Spleen (tissue), 7 donors: ENCODE data around the gene DNAJB4.

Experiments used
- CTCF ChIP-seq, 11 experiments: fragments of 200-600 bp in 7 of 11; fragments of 450-650 bp in 4 of 11; sonication (generic) in 4 of 11; IDR thresholded peaks in 8 of 11; conservative IDR thresholded peaks in 3 of 11; 1 replicate in 7 of 11; 2 replicates in 4 of 11; pipeline versions ENCODE4 v1.4.0 to v1.8.0; 2016 to 2021; ENCODE audit warnings: antibody characterized with exemption in 11 of 11, inconsistent platforms in 4 of 11, mild to moderate bottlenecking in 1 of 11
- POLR2A ChIP-seq, 3 donors: fragments of 450-650 bp; IDR thresholded peaks; one replicate each; pipeline ENCODE4 v1.5.1; 2017; ENCODE audit warnings: antibody characterized with exemption in 3 of 3, mild to moderate bottlenecking in 1 of 3
- donor health status: DM: no; HTN: no; CAD: no; lungs with moderate emphysema.
- donor health status: DM: no; HTN: no; CAD: no.
- donor health status: DM: no; HTN: no; CAD: no.

DNA sequence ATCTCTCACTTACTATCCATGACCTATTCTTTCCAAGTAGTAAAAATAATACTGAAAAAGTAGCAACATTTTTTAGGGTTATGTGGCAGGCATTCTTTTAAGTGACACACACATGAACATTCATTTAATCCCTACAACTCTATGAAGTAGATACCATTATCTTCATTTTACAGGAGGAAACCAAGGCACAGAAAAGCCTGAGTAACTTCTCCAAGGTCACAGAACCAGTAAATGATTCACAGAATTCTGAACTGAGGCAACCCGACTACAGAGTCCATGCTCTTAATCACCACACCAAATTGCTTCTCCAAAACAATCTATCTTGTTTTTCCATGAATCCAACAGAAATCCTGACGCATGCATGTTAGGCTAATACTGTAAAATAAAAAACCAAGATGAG is 43.3 kb upstream of the DNAJB4 start:
- TF ChIP-seq CTCF (IDR thresholded peaks at IDR 0.05 in 8 of 11, conservative IDR thresholded peaks at IDR 0.05 in 3 of 11) (no peak), POLR2A (IDR thresholded peaks at IDR 0.05) (no peak)
